OCI-LY1 (cell line): ENCODE data around the gene RHCE.

Source experiments
- EZH2 ChIP-seq: fragments of 200-600 bp; sonication (generic), shearing (Covaris generic); IDR thresholded peaks from 2 replicates; pipeline ENCODE4 v1.8.0; 2017; ENCODE audit warnings: borderline replicate concordance, mixed run types, mild to moderate bottlenecking, antibody characterized with exemption, low read length, moderate library complexity, mixed read lengths
- TF ChIP-seq, protein P1 (sequence below): fragments of 200-600 bp; sonication (generic), shearing (Covaris generic); IDR thresholded peaks from 2 replicates; pipeline ENCODE4 v1.5.1; 2017; ENCODE audit warnings: mild to moderate bottlenecking, antibody characterized with exemption, low read length, moderate library complexity, mixed read lengths

DNA sequence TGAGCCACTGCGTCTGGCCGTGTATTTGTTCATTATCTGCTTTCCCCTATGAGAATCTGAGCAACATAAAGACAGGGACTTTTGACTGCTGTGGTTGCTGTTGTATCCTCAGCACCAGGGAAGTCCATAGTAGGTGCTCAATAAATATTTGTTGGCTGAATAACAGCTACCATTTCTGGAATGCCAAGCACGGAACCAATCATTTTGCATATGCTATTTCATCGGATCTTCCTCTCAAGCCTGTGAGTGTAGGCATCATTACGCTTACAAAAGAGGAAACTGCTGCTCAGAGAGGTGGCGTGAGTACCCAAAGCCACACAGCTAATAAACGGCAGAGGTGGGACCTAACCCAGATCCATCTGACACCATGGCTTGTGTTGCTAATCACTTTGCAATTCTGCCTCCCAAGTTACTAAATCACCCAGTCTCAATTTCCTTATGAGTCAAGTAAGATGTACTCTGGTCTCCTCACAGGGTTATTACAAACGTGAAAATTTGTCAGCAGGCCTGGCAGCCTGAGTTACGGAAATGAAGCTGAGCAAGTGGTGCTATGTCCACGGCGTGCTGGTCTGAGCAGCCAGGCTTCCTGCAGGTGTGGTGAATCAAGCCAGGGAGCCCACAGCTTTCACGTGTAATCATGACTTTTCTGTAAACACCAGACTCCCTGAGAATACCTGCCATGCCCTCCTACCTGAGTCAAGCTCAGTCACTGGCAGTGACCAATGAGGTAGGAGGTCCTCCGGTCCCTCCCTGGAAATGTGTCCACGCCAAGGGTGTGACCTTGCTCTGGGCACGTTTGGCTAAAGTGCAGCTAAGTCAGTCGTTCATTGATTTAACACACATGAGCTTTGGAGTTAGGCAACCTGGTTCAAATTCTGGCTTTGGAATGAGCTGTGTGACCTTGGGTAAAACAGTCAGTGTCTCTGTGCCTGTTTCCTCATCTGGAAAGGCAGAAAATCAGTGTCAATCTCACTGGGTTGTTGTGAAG lies 4.8 kb upstream of the RHCE start:
- TF ChIP-seq EZH2 = no peak
- TF ChIP-seq, protein P1, sequence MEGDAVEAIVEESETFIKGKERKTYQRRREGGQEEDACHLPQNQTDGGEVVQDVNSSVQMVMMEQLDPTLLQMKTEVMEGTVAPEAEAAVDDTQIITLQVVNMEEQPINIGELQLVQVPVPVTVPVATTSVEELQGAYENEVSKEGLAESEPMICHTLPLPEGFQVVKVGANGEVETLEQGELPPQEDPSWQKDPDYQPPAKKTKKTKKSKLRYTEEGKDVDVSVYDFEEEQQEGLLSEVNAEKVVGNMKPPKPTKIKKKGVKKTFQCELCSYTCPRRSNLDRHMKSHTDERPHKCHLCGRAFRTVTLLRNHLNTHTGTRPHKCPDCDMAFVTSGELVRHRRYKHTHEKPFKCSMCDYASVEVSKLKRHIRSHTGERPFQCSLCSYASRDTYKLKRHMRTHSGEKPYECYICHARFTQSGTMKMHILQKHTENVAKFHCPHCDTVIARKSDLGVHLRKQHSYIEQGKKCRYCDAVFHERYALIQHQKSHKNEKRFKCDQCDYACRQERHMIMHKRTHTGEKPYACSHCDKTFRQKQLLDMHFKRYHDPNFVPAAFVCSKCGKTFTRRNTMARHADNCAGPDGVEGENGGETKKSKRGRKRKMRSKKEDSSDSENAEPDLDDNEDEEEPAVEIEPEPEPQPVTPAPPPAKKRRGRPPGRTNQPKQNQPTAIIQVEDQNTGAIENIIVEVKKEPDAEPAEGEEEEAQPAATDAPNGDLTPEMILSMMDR = no peak
